HepG2 (cell line): ENCODE measurements around the gene MSL3B.

Experiments used
- AGO2 ChIP-seq: fragments of 200-400 bp; formaldehyde crosslinking; optimal IDR thresholded peaks from 2 replicates; pipeline ENCODE3; 2017; ENCODE audit warnings: mild to moderate bottlenecking, low read depth, low read length, moderate library complexity
- CBFB ChIP-seq: sonication (generic); formaldehyde crosslinking; IDR thresholded peaks from 2 replicates; pipeline ENCODE4 v1.4.0; 2020; ENCODE audit warnings: missing genetic modification reagents
- CC2D1A ChIP-seq: sonication (generic); formaldehyde crosslinking; IDR thresholded peaks from 2 replicates; pipeline ENCODE4 v1.8.1; 2023; ENCODE audit warnings: mild to moderate bottlenecking, missing genetic modification reagents
- CHD4 ChIP-seq: fragments of 200-600 bp; sonication (generic); IDR thresholded peaks from 2 replicates; pipeline ENCODE4 v1.7.0; 2017; ENCODE audit warnings: mild to moderate bottlenecking, low read length, borderline replicate concordance
- EED ChIP-seq: sonication (generic); formaldehyde crosslinking; IDR thresholded peaks from 2 replicates; pipeline ENCODE4 v1.5.0; 2020; ENCODE audit warnings: mild to moderate bottlenecking, missing genetic modification reagents
- ELF1 ChIP-seq: sonication (generic); formaldehyde crosslinking; IDR thresholded peaks from 2 replicates; pipeline ENCODE4 v1.4.0; 2020; ENCODE audit warnings: missing genetic modification reagents
- HIVEP1 ChIP-seq: sonication (generic); formaldehyde crosslinking; IDR thresholded peaks from 2 replicates; pipeline ENCODE4 v1.4.0; 2020; ENCODE audit warnings: mild to moderate bottlenecking, missing genetic modification reagents
- JARID2 ChIP-seq: sonication (generic); formaldehyde crosslinking; IDR thresholded peaks from 2 replicates; pipeline ENCODE4 v1.8.1; 2023; ENCODE audit warnings: missing genetic modification reagents, inconsistent platforms; ENCODE audit not compliant: insufficient replicate concordance
- JDP2 ChIP-seq: sonication (generic); formaldehyde crosslinking; IDR thresholded peaks from 2 replicates; pipeline ENCODE4 v1.8.1; 2022; ENCODE audit warnings: missing genetic modification reagents, borderline replicate concordance
- MATR3 ChIP-seq: sonication (generic); formaldehyde crosslinking; IDR thresholded peaks from 2 replicates; pipeline ENCODE4 v1.4.0; 2020; ENCODE audit warnings: missing genetic modification reagents
- MAX ChIP-seq: IDR thresholded peaks from 2 replicates; pipeline ENCODE4 v1.6.1; 2012; ENCODE audit warnings: inconsistent platforms
- NFE2L1 ChIP-seq: sonication (generic); formaldehyde crosslinking; IDR thresholded peaks from 2 replicates; pipeline ENCODE4 v1.4.0; 2020; ENCODE audit warnings: missing genetic modification reagents, mild to moderate bottlenecking, borderline replicate concordance
- PLRG1 ChIP-seq: fragments of 450-650 bp; conservative IDR thresholded peaks from 2 replicates; pipeline ENCODE4 v1.6.1; 2016
- PLSCR1 ChIP-seq: sonication (generic); formaldehyde crosslinking; IDR thresholded peaks from 2 replicates; pipeline ENCODE4 v1.5.0; 2020; ENCODE audit warnings: missing genetic modification reagents, mild to moderate bottlenecking, borderline replicate concordance
- POGK ChIP-seq: sonication (generic); formaldehyde crosslinking; conservative IDR thresholded peaks from 2 replicates; pipeline ENCODE4 v1.8.0; 2022; ENCODE audit warnings: mild to moderate bottlenecking, moderate library complexity, missing genetic modification reagents
- REXO4 ChIP-seq: sonication (generic); formaldehyde crosslinking; IDR thresholded peaks from 2 replicates; pipeline ENCODE4 v1.8.0; 2022; ENCODE audit warnings: missing genetic modification reagents, mild to moderate bottlenecking, borderline replicate concordance
- SAFB2 ChIP-seq: sonication (generic); formaldehyde crosslinking; IDR thresholded peaks from 2 replicates; pipeline ENCODE4 v1.5.1; 2020; ENCODE audit warnings: missing genetic modification reagents, low read depth, mild to moderate bottlenecking, borderline replicate concordance
- SKI ChIP-seq: fragments of 450-650 bp; IDR thresholded peaks from one replicate; pipeline ENCODE4 v1.6.1; 2018; ENCODE audit warnings: mild to moderate bottlenecking; ENCODE audit not compliant: partially characterized antibody
- SMARCE1 ChIP-seq: fragments of 450-650 bp; IDR thresholded peaks from 2 replicates; pipeline ENCODE4 v1.6.1; 2017; ENCODE audit warnings: borderline replicate concordance
- SP2 ChIP-seq: sonication (generic); formaldehyde crosslinking; IDR thresholded peaks from 2 replicates; pipeline ENCODE4 v1.5.1; 2020; ENCODE audit warnings: mild to moderate bottlenecking, missing genetic modification reagents
- TAF15 ChIP-seq: fragments of 200-400 bp; formaldehyde crosslinking; IDR thresholded peaks from one replicate; pipeline ENCODE4 v1.6.1; 2018; ENCODE audit warnings: mild to moderate bottlenecking, low read depth, low read length; ENCODE audit not compliant: poor library complexity, severe bottlenecking
- ZBTB25 ChIP-seq: IDR thresholded peaks from 2 replicates; pipeline ENCODE4 v1.6.1; 2018; ENCODE audit warnings: missing genetic modification reagents
- ZFP36 ChIP-seq: fragments of 150-350 bp; IDR thresholded peaks from 2 replicates; pipeline ENCODE4 v1.6.1; 2018; ENCODE audit warnings: borderline replicate concordance, low read length, low read depth; ENCODE audit not compliant: partially characterized antibody
- ZMYM2 ChIP-seq: sonication (generic); formaldehyde crosslinking; IDR thresholded peaks from 2 replicates; pipeline ENCODE4 v1.8.0; 2022; ENCODE audit warnings: mild to moderate bottlenecking, missing genetic modification reagents
- ZNF101 ChIP-seq: sonication (generic); formaldehyde crosslinking; IDR thresholded peaks from 2 replicates; pipeline ENCODE4 v1.4.0; 2020; ENCODE audit warnings: mild to moderate bottlenecking, low read depth, missing genetic modification reagents, borderline replicate concordance
- ZNF264 ChIP-seq: sonication (generic); formaldehyde crosslinking; IDR thresholded peaks from 2 replicates; pipeline ENCODE4 v1.4.0; 2020; ENCODE audit warnings: missing genetic modification reagents
- ZNF598 ChIP-seq: sonication (generic); formaldehyde crosslinking; IDR thresholded peaks from 2 replicates; pipeline ENCODE4 v1.5.1; 2020; ENCODE audit warnings: mild to moderate bottlenecking, missing genetic modification reagents, borderline replicate concordance
- ZNF816 ChIP-seq: sonication (generic); formaldehyde crosslinking; IDR thresholded peaks from 2 replicates; pipeline ENCODE4 v1.8.0; 2022; ENCODE audit warnings: missing genetic modification reagents, mild to moderate bottlenecking, borderline replicate concordance

The MSL3B gene

GRCh38 chr2:233854241-233854981, 13.8 kb downstream of the MSL3B start, which contains the start of gene HJURP (continued):
- TF ChIP-seq POGK (CRISPR knock-in tag) (peak; percentile 85), HIVEP1 (CRISPR knock-in tag) (no peak), MATR3 (CRISPR knock-in tag) (peak; percentile 76; the same call in 1 of the 2 replicates), ELF1 (CRISPR knock-in tag) (peak; percentile 51; the same call in 1 of the 2 replicates), ZMYM2 (peak; percentile 89), ZNF264 (CRISPR knock-in tag) (peak; percentile 40; the same call in 1 of the 2 replicates), EED (CRISPR knock-in tag) (peak; percentile 54; the same call in 1 of the 2 replicates), SAFB2 (CRISPR knock-in tag) (peak; percentile 64; the same call in 1 of the 2 replicates), ZFP36 (no peak), MAX (peak; percentile 91), CHD4 (no peak), CC2D1A (CRISPR knock-in tag) (0 out of 2 replicates have a peak, but pooled peaks have one; percentile 57), PLRG1 (no peak), TAF15 (peak; percentile 52), SKI (no peak), ZNF101 (CRISPR knock-in tag) (no peak), AGO2 (peak; percentile 74), NFE2L1 (CRISPR knock-in tag) (no peak), ZBTB25 (CRISPR knock-in tag) (no peak), JDP2 (peak; percentile 91), REXO4 (peak; percentile 27; the same call in 1 of the 2 replicates), ZNF598 (no peak), JARID2 (CRISPR knock-in tag) (no peak), CBFB (CRISPR knock-in tag) (peak; percentile 26; the same call in 1 of the 2 replicates), SMARCE1 (no peak), SP2 (CRISPR knock-in tag) (peak; percentile 89), PLSCR1 (CRISPR knock-in tag) (no peak), ZNF816 (no peak; the same call in 1 of the 2 replicates)
